HL-60/S4 (cell line): ENCODE results near the gene GRPEL1.

Experiments used
- in situ Hi-C: fragments of 300-500 bp; cut with MboI; formaldehyde crosslinking; loops from 2 replicates; pipeline ENCODE4 v1.14.3; 2022; ENCODE audit warnings: low sequenced_read_pairs

Gene GRPEL1

GRCh38 chr4:7050481-7051143 is 17.3 kb downstream of the GRPEL1 start:
- in situ Hi-C loops = no loop called here

- in situ Hi-C loops = no loop called here
Measured at GRCh38 chr4:7049739-7050138, 18.1 kb downstream of the GRPEL1 start.

- in situ Hi-C loops = no loop called here
Measured at GRCh38 chr4:7049295-7049694, 18.6 kb downstream of the GRPEL1 start.

- in situ Hi-C loops = no loop called here
Measured at GRCh38 chr4:7048642-7049041, 19.2 kb downstream of the GRPEL1 start.

- in situ Hi-C loops = no loop called here
Measured at GRCh38 chr4:7046971-7047370, 20.9 kb downstream of the GRPEL1 start.

GRCh38 chr4:7045961-7046921 is 21.6 kb downstream of the GRPEL1 start:
- in situ Hi-C loops = no loop called here

- in situ Hi-C loops = no loop called here
Measured at GRCh38 chr4:7045553-7045952, 22.3 kb downstream of the GRPEL1 start.

GRCh38 chr4:7044137-7044930 is 23.5 kb downstream of the GRPEL1 start:
- in situ Hi-C loops = no loop called here

- in situ Hi-C loops = no loop called here
Measured at GRCh38 chr4:7043284-7044136, 24.4 kb downstream of the GRPEL1 start, which contains the start of gene TADA2B. Gene TADA2B (plus strand): TSS chr4:7043372. CDS start chr4:7043580, 208 bp downstream.

GRCh38 chr4:7042503-7043283 is 25.2 kb downstream of the GRPEL1 start:
- in situ Hi-C loops = no loop called here

GRCh38 chr4:7041801-7042502 is 25.9 kb downstream of the GRPEL1 start:
- in situ Hi-C loops = no loop called here

GRCh38 chr4:7041246-7041645 is 26.6 kb downstream of the GRPEL1 start:
- in situ Hi-C loops = no loop called here

- in situ Hi-C loops = no loop called here
Measured at GRCh38 chr4:7040765-7041164, 27.1 kb downstream of the GRPEL1 start.

GRCh38 chr4:7037425-7037824 is 30.4 kb downstream of the GRPEL1 start:
- in situ Hi-C loops = no loop called here

GRCh38 chr4:7034262-7035081 is 33.4 kb downstream of the GRPEL1 start:
- in situ Hi-C loops = no loop called here

- in situ Hi-C loops = no loop called here
Measured at GRCh38 chr4:7032596-7032995, 35.3 kb downstream of the GRPEL1 start.

GRCh38 chr4:7031558-7032449 is 36.1 kb downstream of the GRPEL1 start:
- in situ Hi-C loops = no loop called here
